Measurements from ENCODE around the gene SPG7.
A peak's percentile ranks its signal among the peaks of the same experiment; 100 is the strongest.

Gene SPG7

DNA sequence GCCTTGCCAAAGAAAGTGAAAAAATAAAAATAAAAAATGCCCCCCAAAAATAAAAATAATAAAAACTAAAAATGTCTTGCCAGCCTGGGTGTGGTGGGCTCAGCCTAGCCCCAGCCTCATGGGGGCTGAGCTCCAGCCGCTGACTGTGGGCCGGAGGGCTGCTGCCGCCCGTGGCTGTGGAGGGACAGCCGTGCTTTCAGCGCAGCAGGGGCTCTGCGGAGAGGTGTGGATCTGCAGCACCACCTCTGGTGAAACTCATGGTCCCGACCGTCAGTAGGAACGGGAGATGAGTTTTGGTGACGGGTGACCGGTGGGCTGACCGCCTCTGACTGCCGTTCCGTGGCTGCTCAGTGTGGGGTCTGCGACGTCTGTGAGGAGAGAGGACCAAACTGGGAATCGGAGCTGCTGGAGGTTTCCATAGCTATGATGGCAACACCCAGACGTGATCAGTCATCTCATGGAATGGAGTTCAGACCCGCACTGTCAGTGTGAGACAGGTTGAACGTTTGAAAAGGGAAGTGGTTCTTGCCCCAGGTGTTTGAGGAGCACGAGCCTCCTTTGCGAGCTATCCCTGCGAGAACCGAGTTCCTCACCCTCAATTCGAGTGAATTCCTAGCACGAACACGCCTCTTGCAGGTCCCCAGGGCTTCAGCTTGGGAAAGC is 40.3 kb downstream of the SPG7 start:
- no peak for DNase-seq

- DNase-seq, result no peak
Observed at GRCh38 chr16:89549007-89549700, 41.0 kb downstream of the SPG7 start.

- no peak for DNase-seq
Observed at GRCh38 chr16:89550421-89551007, 42.3 kb downstream of the SPG7 start.

DNA sequence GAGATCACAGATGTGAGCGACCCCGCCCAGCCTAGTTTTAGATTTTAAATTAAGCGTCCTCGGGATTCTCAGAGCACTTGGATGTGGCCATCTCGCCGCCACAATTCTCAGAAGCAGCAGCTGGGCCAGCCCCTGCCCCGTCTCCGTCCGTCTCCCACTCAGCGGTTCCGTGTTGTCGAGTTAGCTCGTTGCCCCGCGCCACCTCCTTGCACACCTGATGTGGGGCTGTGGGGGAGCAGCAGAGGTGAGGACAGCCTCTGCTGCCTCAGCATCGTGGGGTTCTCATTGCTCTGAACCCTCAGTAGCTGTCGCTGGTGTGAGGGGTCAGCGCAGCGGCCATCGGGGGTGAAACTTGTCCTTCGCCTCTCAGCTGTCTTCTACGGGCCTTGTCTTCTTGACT is 44.1 kb downstream of the SPG7 start:
- DNase-seq, result no peak

GRCh38 chr16:89552913-89553312 is 44.7 kb downstream of the SPG7 start:
- DNase-seq, result no peak

GRCh38 chr16:89553733-89554132 is 45.5 kb downstream of the SPG7 start:
- DNase-seq, result no peak

- no peak for DNase-seq
Observed at GRCh38 chr16:89554343-89554742, 46.1 kb downstream of the SPG7 start.

- no peak for DNase-seq
Observed at GRCh38 chr16:89555265-89555664, 47.1 kb downstream of the SPG7 start.

DNA sequence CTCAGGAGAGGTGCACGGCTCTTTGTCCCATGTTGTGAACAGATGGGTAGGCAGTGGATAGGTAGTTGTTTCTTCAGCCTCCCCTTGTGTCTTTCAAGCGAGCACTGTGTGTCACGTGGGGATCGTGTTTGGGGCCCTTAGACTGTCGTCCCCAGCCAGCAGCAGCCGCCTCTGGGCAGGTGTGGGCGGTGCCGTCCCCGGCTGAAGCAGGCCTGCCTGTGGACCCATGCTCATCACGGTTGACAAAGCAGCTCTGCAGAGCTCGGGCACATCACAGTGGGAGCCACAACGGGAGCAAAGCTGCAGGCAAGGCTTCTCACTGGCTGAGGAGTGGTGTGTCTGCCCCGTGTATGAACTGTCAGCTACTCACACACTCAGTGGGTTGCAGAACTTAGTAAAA is 47.6 kb downstream of the SPG7 start:
- DNase-seq, result no peak

DNA sequence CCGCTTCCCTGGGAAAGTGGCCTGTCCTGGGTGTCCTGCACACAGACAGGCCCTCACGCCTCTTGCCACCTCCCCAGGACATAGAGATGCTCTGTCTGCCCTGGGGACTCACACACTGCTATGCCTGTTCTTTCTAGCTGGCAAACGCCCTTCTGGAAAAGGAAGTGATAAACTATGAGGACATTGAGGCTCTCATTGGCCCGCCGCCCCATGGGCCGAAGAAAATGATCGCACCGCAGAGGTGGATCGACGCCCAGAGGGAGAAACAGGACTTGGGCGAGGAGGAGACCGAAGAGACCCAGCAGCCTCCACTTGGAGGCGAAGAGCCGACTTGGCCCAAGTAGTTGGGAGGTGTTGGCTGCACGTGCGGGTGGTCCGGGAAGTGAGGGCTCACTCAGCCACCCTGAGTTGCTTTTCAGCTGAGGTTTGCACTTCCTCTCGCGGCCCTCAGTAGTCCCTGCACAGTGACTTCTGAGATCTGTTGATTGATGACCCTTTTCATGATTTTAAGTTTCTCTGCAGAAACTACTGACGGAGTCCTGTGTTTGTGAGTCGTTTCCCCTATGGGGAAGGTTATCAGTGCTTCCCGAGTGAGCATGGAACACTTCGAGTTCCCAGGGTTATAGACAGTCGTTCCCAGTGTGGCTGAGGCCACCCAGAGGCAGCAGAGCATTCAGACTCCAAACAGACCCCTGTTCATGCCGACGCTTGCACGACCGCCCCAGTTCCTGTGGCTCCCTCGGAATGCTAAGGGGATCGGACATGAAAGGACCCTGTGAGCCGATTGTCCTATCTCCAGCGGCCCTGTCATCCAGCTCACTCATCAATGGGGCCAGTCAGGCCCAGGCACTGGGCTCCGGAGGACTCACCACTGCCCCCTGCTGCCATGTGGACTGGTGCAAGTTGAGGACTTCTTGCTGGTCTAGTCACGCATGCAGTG is 48.8 kb downstream of the SPG7 start:
- DNase-seq, result peak; percentile 17

GRCh38 chr16:89557690-89558490 is 49.7 kb downstream of the SPG7 start:
- DNase-seq, result no peak

- DNase-seq, result peak; percentile 94
Observed at GRCh38 chr16:89560378-89561141, 52.4 kb downstream of the SPG7 start, which contains the start of gene RPL13. Gene RPL13 (plus strand): TSS chr16:89560682. CDS start chr16:89560960, 278 bp downstream.

GRCh38 chr16:89561142-89561883 is 53.1 kb downstream of the SPG7 start:
- no peak for DNase-seq

- DNase-seq, result no peak
Observed at GRCh38 chr16:89561884-89562599, 53.8 kb downstream of the SPG7 start.

- no peak for DNase-seq
Observed at GRCh38 chr16:89562939-89563338, 54.7 kb downstream of the SPG7 start.

DNA sequence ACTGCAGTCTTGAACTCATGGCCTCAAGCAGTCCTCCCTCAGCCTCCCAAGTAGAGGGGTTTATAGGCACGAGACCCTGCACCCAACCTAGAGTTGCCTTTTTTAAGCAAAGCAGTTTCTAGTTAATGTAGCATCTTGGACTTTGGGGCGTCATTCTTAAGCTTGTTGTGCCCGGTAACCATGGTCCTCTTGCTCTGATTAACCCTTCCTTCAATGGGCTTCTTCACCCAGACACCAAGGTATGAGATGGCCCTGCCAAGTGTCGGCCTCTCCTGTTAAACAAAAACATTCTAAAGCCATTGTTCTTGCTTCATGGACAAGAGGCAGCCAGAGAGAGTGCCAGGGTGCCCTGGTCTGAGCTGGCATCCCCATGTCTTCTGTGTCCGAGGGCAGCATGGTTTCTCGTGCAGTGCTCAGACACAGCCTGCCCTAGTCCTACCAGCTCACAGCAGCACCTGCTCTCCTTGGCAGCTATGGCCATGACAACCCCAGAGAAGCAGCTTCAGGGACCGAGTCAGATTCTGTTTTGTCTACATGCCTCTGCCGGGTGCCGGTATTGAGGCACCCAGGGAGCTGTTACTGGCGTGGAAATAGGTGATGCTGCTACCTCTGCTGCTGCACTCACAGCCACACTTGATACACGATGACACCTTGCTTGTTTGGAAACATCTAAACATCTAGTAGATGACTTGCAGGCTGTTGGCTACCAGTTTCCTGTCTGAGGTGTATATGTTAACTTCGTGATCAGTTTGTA is 55.6 kb downstream of the SPG7 start:
- no peak for DNase-seq

- DNase-seq, result no peak
Observed at GRCh38 chr16:89564476-89565255, 56.5 kb downstream of the SPG7 start.

- DNase-seq, result no peak
Observed at GRCh38 chr16:89565256-89565505, 57.0 kb downstream of the SPG7 start.
